Mammary epithelial cell (primary cell): ENCODE measurements around the gene CCR5AS.

Source experiments
- CTCF ChIP-seq, 2 donors: IDR thresholded peaks in 1 of 2; conservative IDR thresholded peaks in 1 of 2; 2 replicates each; pipeline ENCODE4 v1.5.1; 2011 to 2012; ENCODE audit warnings: inconsistent platforms in 2 of 2, low read length in 2 of 2, mild to moderate bottlenecking in 2 of 2, control low read depth in 1 of 2, low read depth in 1 of 2; ENCODE audit not compliant: insufficient read depth in 1 of 2; ENCODE audit errors: extremely low read depth in 1 of 2
- EZH2 ChIP-seq: IDR thresholded peaks from 2 replicates; pipeline ENCODE4 v1.6.1; 2012; ENCODE audit warnings: low read length, inconsistent platforms, borderline replicate concordance

- no peak for TF ChIP-seq CTCF (conservative IDR thresholded peaks at IDR 0.05 in 1 of 2, IDR thresholded peaks at IDR 0.05 in 1 of 2; ENCODE audit: extremely low read depth in 1 of 2, insufficient read depth in 1 of 2, low read depth in 1 of 2, low read length in 2 of 2)
- no peak for TF ChIP-seq EZH2
These were observed 22.4 kb upstream of the CCR5AS start for GRCh38 chr3:46429250-46429649.
